K562 (cell line): ENCODE data around the gene CCDC71L. TPM values are rescaled to one million over a fixed set of nuclear protein-coding genes. Genes with fewer than 3 reads are reported as not detected.

ENCODE experiments used
- ATAC-seq: fragments of 200-7000 bp; cut with Tn5 transposase; 3 replicates; pipeline ENCODE4 v1.9.1; 2020; ENCODE audit warnings: moderate library complexity
- BruUV-seq: library from RNA; stranded (reverse); fragments of 400-500 nt; replicated peaks from 2 replicates; lab custom pipeline; 2021; lab: Mats Ljungman, UMichigan
- CTCF ChIA-PET: fragments of 300-600 bp; formaldehyde crosslinking; extraction: SDS; loops from one replicate; lab custom pipeline; 2021; ENCODE audit warnings: low intra/inter-chr PET ratio; lab: Yijun Ruan, JAX
- POLR2A ChIA-PET: fragments of 300-600, 350-650 bp; sonication (Branson Sonifier 250); formaldehyde crosslinking; extraction: SDS; loops from one replicate; lab custom pipeline; 2021; ENCODE audit warnings: antibody characterized with exemption, inconsistent platforms; lab: Yijun Ruan, JAX
- DNase-seq, 4 experiments: peaks; one replicate each; pipeline versions ENCODE4 v3.0.0 to v3.0.0-alpha.2; 2011 to 2018; ENCODE audit warnings: low spot score in 3 of 4, mixed read lengths in 3 of 4; ENCODE audit errors: extremely low read depth in 1 of 4
- FAIRE-seq: peaks from 2 replicates; lab custom pipeline; 2011; peaks lifted over from hg19 to GRCh38; lab: Jason Lieb, UNC
- H2AFZ ChIP-seq: 2 replicates; pipeline ENCODE4 v1.6.0; 2011; ENCODE audit warnings: low read depth, low read length, control low read depth, inconsistent platforms
- H3K27ac ChIP-seq: fragments of 200-600 bp; 3 replicates; pipeline ENCODE4 v1.8.0; 2011; ENCODE audit warnings: low read depth, mild to moderate bottlenecking, control low read depth, inconsistent platforms, low read length, moderate library complexity, mixed read lengths; ENCODE audit errors: extremely low read depth
- H3K27me3 ChIP-seq, 2 experiments: fragments of 300-600 bp in 1 of 2; 2 replicates in 1 of 2; 3 replicates in 1 of 2; pipeline versions ENCODE4 v1.6.0 to v1.8.0; 2011; ENCODE audit warnings: inconsistent platforms in 2 of 2, low read length in 2 of 2, mild to moderate bottlenecking in 1 of 2, mixed read lengths in 1 of 2, moderate library complexity in 1 of 2; ENCODE audit not compliant: control insufficient read depth in 2 of 2, insufficient read depth in 2 of 2
- H3K36me3 ChIP-seq: fragments of 300-600 bp; 3 replicates; pipeline ENCODE4 v1.8.0; 2011; ENCODE audit warnings: mild to moderate bottlenecking, low read length, inconsistent platforms; ENCODE audit not compliant: control insufficient read depth, insufficient read depth
- H3K4me1 ChIP-seq, 2 experiments: fragments of 200-600 bp in 1 of 2; replicated peaks in 1 of 2; 2 replicates in 1 of 2; 3 replicates in 1 of 2; pipeline versions ENCODE4 v1.5.1 to v1.8.0; 2011; ENCODE audit warnings: inconsistent platforms in 2 of 2, low read length in 2 of 2, mild to moderate bottlenecking in 1 of 2, mixed read lengths in 1 of 2, moderate library complexity in 1 of 2; ENCODE audit not compliant: control insufficient read depth in 2 of 2, insufficient read depth in 2 of 2
- H3K4me2 ChIP-seq: 2 replicates; pipeline ENCODE4 v1.6.1; 2011; ENCODE audit warnings: low read length, control low read depth, inconsistent platforms, mixed read lengths; ENCODE audit not compliant: insufficient read depth
- H3K4me3 ChIP-seq: fragments of 200-600 bp; sonication (generic), shearing (Covaris generic); 2 replicates; pipeline ENCODE4 v1.5.1; 2016; ENCODE audit warnings: control low read depth, inconsistent platforms
- H3K79me2 ChIP-seq: fragments of 200-600 bp; 3 replicates; pipeline ENCODE4 v1.8.0; 2011; ENCODE audit warnings: low read length, inconsistent platforms; ENCODE audit not compliant: control insufficient read depth, insufficient read depth
- H3K9ac ChIP-seq, 2 experiments: 2 replicates each; pipeline versions ENCODE4 v1.6.0 to v1.6.1; 2011; ENCODE audit warnings: low read depth in 2 of 2, low read length in 2 of 2, control low read depth in 1 of 2, inconsistent platforms in 1 of 2, mild to moderate bottlenecking in 1 of 2, mixed read lengths in 1 of 2; ENCODE audit not compliant: insufficient read depth in 1 of 2
- H3K9me1 ChIP-seq: one replicate; pipeline ENCODE4 v1.6.0; 2011; ENCODE audit warnings: inconsistent platforms, mild to moderate bottlenecking, low read length, moderate library complexity; ENCODE audit not compliant: control insufficient read depth, insufficient read depth
- H3K9me3 ChIP-seq: replicated peaks from 2 replicates; pipeline ENCODE4 v1.5.1; 2011; ENCODE audit warnings: low read depth, low read length, inconsistent platforms; ENCODE audit not compliant: control insufficient read depth, insufficient read depth
- H4K20me1 ChIP-seq: replicated peaks from 2 replicates; pipeline ENCODE4 v1.6.1; 2011; ENCODE audit warnings: low read length, inconsistent platforms, mixed read lengths; ENCODE audit not compliant: control insufficient read depth, insufficient read depth
- GTF2F1 ChIP-seq: IDR thresholded peaks from 2 replicates; pipeline ENCODE4 v1.6.1; 2011; ENCODE audit warnings: low read depth, low read length, improper control_type of control experiment
- NCOA1 ChIP-seq: fragments of 450-650 bp; IDR thresholded peaks from 2 replicates; pipeline ENCODE4 v1.6.1; 2016; ENCODE audit warnings: low read depth
- SIN3A ChIP-seq, 2 experiments: fragments of 150-350 bp in 1 of 2; IDR thresholded peaks; 2 replicates each; pipeline ENCODE4 v1.6.1; 2011 to 2016; ENCODE audit warnings: borderline replicate concordance in 2 of 2, low read depth in 2 of 2, low read length in 2 of 2, mild to moderate bottlenecking in 2 of 2, moderate library complexity in 2 of 2; ENCODE audit not compliant: control insufficient read depth in 1 of 2
- SNAPC5 ChIP-seq: fragments of 250-450 bp; sonication (Bioruptor Pico); IDR thresholded peaks from 2 replicates; pipeline ENCODE4 v1.8.0; 2021; ENCODE audit warnings: moderate library complexity, mild to moderate bottlenecking, inconsistent platforms
- ZNF316 ChIP-seq: fragments of 450-650 bp; IDR thresholded peaks from 2 replicates; pipeline ENCODE4 v1.6.1; 2016
- ZNF695 ChIP-seq: fragments of 450-650 bp; formaldehyde crosslinking; IDR thresholded peaks from 2 replicates; pipeline ENCODE4 v1.4.0; 2020; ENCODE audit warnings: mild to moderate bottlenecking, moderate library complexity
- WGBS: fragments of 100-300 bp; shearing (Covaris generic); methylation state at CpG from one replicate; pipeline ENCODE4 v1.1.6; 2016; ENCODE audit warnings: low coverage, mixed read lengths; ENCODE audit not compliant: insufficient coverage; ENCODE audit errors: missing lambda C conversion rate; 5-methylcytosine and 5-hydroxymethylcytosine counted together
- in situ Hi-C: fragments of 300-500 bp; cut with MboI; formaldehyde crosslinking; loops from 4 replicates; pipeline ENCODE4 v1.15.0; 2018; ENCODE audit warnings: inconsistent platforms, mixed read lengths
- intact Hi-C: fragments of 100-400 bp; cut with micrococcal nuclease; formaldehyde crosslinking; loops from 2 replicates; pipeline ENCODE4 v1.14.2; 2022
- polyA plus RNA-seq, 8 experiments: library from polyadenylated mRNA; depleted of rRNA in 4 of 8; stranded (reverse) in 5 of 8; unstranded in 3 of 8; fragments of >200 nt; fragmentation: Nextera tagmentation in 2 of 8; fragmentation: Illumina TruSeq in 1 of 8; extraction: Ambion mirVana in 2 of 8; extraction: Trizol in 1 of 8; gene quantifications; 2 replicates each; pipeline versions ENCODE4 v1.2.1 to v1.2.3, GENCODE V29; 2011 to 2014; ENCODE audit warnings: inconsistent platforms in 1 of 8, missing spikeins in 1 of 8
- total RNA-seq, 7 experiments: library from RNA; depleted of rRNA in 6 of 7; stranded (reverse); fragments of >200 nt in 6 of 7; fragmentation: Illumina TruSeq in 2 of 7; extraction: Trizol in 2 of 7; gene quantifications; 2 replicates each; pipeline versions ENCODE4 v1.2.1 to v1.2.3, GENCODE V29; 2011 to 2021; ENCODE audit warnings: low replicate concordance in 1 of 7

The CCDC71L gene
- total and polyA plus RNA-seq, 9 of the 15 experiments (the other 6 are each of a cell fraction or from before 2014, with no cell fraction given): 5.7 to 108 (median 25.4) TPM

GRCh38 chr7:106635411-106635810 lies 25.5 kb downstream of the CCDC71L start (continued):
- TF ChIP-seq ZNF695 (CRISPR knock-in tag) (no peak), SIN3A (IDR thresholded peaks at IDR 0.05; ENCODE audit: borderline replicate concordance in 2 of 2, control insufficient read depth in 1 of 2, low read depth in 2 of 2, low read length in 2 of 2) (no peak), SNAPC5 (no peak)

GRCh38 chr7:106634958-106635357 lies 26.0 kb downstream of the CCDC71L start:
- no TSS peak for BruUV-seq
- Histone ChIP-seq H3K79me2 (no peaks in the 10 kb centered on the region), H3K27me3 (peaks cover 2 to 21% of the 10 kb centered on the region in 2 experiments; a peak in 2 of 5 replicates), H4K20me1 (no peaks in the 10 kb centered on the region), H3K4me3 (no peak overlapping the region), H3K9me3 (no peaks in the 10 kb centered on the region), H3K27ac (no peak overlapping the region), H3K9me1 (no peaks in the 10 kb centered on the region), H3K4me1 (no peaks in the 10 kb centered on the region; a peak in 1 of 5 replicates), H3K4me2 (no peak overlapping the region), H3K9ac (no peak overlapping the region), H2AFZ (no peak overlapping the region), H3K36me3 (no peaks in the 10 kb centered on the region)
- FAIRE-seq (no peak), ATAC-seq (no peak), DNase-seq (no peak)
- ChIA-PET POLR2A (interaction anchor here (0.9 kb wide), 1 partner anchor 9 kb away, joined by 4 read pairs; no protein-coding TSS in a partner anchor), CTCF (no interaction called here)
- WGBS: 89% methylated on average over 2 of the region's 2 CpGs
- TF ChIP-seq NCOA1 (no peak), ZNF316 (0 out of 2 replicates have a peak, but pooled peaks have one; percentile 25), GTF2F1 (no peak)
- intact Hi-C loops (no loop called here), in situ Hi-C loops (no loop called here)
